ENCODE measurements around the gene VAMP2. TPM values are rescaled to one million over a fixed set of nuclear protein-coding genes. Genes with fewer than 3 reads are reported as not detected.

The VAMP2 gene
- total and polyA plus RNA-seq, 9 of the 15 experiments (the other 6 are each of a cell fraction or from before 2014, with no cell fraction given) = 2.3 to 31.8 (median 6.0) TPM

DNA sequence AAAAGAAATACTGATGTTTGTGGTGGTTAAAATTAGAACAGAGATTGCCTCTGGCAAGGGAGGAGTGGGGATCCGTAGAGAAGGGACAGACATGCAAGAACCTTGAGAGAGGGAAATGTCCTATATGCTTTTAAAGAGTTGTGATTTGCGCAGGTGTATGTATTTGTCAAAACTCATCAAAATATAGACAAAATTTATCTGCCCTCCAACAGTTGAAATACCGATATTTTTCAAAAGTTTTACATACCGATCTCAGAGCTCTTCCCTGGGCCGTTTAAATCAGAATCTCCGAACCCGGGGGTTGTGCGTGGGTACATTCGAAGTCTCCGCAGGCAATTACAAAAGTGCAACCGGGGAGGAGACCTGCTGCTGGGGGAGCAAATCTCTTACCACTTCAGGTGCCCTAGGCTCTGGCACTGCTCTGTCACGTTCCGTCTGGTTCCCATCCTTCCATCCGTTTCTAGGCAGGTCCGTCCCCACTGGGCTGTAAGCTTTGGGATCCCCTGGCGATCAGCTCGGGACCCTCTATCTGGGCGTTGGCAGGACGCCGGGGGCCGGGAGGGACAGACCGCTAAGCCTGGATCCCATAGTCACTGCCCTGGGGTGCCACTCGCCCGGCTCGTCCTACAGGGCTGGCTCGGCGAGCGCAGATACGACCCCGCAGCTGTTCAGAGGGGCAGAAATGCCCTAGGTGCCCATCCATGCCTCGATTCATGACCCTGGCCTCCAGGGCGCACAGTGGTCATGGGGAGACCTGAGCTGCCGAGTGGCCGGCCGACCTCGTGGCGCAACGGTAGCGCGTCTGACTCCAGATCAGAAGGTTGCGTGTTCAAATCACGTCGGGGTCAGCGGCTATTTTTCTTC is 23.1 kb upstream of the VAMP2 start (continued):
- TF ChIP-seq HNRNPUL1 (IDR thresholded peaks at IDR 0.05; ENCODE audit: low read length) (no peak), ETV5 (CRISPR knock-in tag; IDR thresholded peaks at IDR 0.05; ENCODE audit: low read depth) (no peak), ZC3H11A (IDR thresholded peaks at IDR 0.05; ENCODE audit: low read depth, low read length) (no peak), ZNF77 (CRISPR knock-in tag; IDR thresholded peaks at IDR 0.05) (no peak), ZSCAN32 (CRISPR knock-in tag; IDR thresholded peaks at IDR 0.05) (no peak), ZMIZ1 (IDR thresholded peaks at IDR 0.05; ENCODE audit: low read depth in 2 of 2, low read length in 2 of 2) (no peak), ELK3 (CRISPR knock-in tag; IDR thresholded peaks at IDR 0.05) (no peak), ZFX (CRISPR knock-in tag; IDR thresholded peaks at IDR 0.05) (no peak), BRCA1 (IDR thresholded peaks at IDR 0.05) (no peak), BRCA1 (CRISPR knock-in tag; IDR thresholded peaks at IDR 0.05) (no peak), ZNF253 (CRISPR knock-in tag; conservative IDR thresholded peaks at IDR 0.05) (no peak), NR2C1 (IDR thresholded peaks at IDR 0.05) (no peak), NR2C1 (tag; IDR thresholded peaks at IDR 0.05) (no peak), ZNF232 (CRISPR knock-in tag; IDR thresholded peaks at IDR 0.05) (no peak)
- TF ChIP-seq, protein P1, sequence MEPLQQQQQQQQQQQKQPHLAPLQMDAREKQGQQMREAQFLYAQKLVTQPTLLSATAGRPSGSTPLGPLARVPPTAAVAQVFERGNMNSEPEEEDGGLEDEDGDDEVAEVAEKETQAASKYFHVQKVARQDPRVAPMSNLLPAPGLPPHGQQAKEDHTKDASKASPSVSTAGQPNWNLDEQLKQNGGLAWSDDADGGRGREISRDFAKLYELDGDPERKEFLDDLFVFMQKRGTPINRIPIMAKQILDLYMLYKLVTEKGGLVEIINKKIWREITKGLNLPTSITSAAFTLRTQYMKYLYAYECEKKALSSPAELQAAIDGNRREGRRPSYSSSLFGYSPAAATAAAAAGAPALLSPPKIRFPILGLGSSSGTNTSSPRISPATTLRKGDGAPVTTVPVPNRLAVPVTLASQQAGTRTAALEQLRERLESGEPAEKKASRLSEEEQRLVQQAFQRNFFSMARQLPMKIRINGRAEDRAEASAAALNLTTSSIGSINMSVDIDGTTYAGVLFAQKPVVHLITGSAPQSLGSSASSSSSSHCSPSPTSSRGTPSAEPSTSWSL (CRISPR knock-in tag; IDR thresholded peaks at IDR 0.05; ENCODE audit: borderline replicate concordance) = no peak
- TF ChIP-seq, protein P2, sequence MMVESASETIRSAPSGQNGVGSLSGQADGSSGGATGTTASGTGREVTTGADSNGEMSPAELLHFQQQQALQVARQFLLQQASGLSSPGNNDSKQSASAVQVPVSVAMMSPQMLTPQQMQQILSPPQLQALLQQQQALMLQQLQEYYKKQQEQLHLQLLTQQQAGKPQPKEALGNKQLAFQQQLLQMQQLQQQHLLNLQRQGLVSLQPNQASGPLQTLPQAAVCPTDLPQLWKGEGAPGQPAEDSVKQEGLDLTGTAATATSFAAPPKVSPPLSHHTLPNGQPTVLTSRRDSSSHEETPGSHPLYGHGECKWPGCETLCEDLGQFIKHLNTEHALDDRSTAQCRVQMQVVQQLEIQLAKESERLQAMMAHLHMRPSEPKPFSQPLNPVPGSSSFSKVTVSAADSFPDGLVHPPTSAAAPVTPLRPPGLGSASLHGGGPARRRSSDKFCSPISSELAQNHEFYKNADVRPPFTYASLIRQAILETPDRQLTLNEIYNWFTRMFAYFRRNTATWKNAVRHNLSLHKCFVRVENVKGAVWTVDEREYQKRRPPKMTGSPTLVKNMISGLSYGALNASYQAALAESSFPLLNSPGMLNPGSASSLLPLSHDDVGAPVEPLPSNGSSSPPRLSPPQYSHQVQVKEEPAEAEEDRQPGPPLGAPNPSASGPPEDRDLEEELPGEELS (CRISPR knock-in tag; IDR thresholded peaks at IDR 0.05; ENCODE audit: borderline replicate concordance) = 0 out of 2 replicates have a peak, but pooled peaks have one; percentile 52
- TF ChIP-seq, protein P3, sequence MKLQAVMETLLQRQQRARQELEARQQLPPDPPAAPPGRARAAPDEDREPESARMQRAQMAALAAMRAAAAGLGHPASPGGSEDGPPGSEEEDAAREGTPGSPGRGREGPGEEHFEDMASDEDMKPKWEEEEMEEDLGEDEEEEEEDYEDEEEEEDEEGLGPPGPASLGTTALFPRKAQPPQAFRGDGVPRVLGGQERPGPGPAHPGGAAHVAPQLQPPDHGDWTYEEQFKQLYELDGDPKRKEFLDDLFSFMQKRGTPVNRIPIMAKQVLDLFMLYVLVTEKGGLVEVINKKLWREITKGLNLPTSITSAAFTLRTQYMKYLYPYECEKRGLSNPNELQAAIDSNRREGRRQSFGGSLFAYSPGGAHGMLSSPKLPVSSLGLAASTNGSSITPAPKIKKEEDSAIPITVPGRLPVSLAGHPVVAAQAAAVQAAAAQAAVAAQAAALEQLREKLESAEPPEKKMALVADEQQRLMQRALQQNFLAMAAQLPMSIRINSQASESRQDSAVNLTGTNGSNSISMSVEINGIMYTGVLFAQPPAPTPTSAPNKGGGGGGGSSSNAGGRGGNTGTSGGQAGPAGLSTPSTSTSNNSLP (IDR thresholded peaks at IDR 0.05; ENCODE audit: borderline replicate concordance, low read depth, low read length) = no peak
